H1 (cell line): ENCODE measurements around the gene HDLBP.

Experiments
- CEBPB ChIP-seq: IDR thresholded peaks from 2 replicates; pipeline ENCODE4 v1.6.1; 2012; ENCODE audit warnings: low read depth, low read length
- EZH2 ChIP-seq: fragments of 200-600 bp; sonication (generic); IDR thresholded peaks from 2 replicates; pipeline ENCODE4 v1.7.1; 2012; ENCODE audit warnings: low read depth, mild to moderate bottlenecking, moderate library complexity, low read length, inconsistent platforms; ENCODE audit not compliant: severe bottlenecking
- GTF2F1 ChIP-seq: IDR thresholded peaks from 2 replicates; pipeline ENCODE4 v1.6.1; 2012; ENCODE audit warnings: low read depth, low read length, improper control_type of control experiment, borderline replicate concordance
- JUN ChIP-seq: IDR thresholded peaks from 2 replicates; pipeline ENCODE4 v1.6.1; 2011; ENCODE audit warnings: low read depth, mild to moderate bottlenecking, improper control_type of control experiment, low read length
- POLR2A ChIP-seq, 2 experiments: IDR thresholded peaks; 1 replicate in 1 of 2; 2 replicates in 1 of 2; pipeline ENCODE4 v1.6.1; 2011; ENCODE audit warnings: low read depth in 2 of 2, low read length in 2 of 2, mild to moderate bottlenecking in 2 of 2; ENCODE audit errors: control extremely low read depth in 1 of 2
- RAD21 ChIP-seq, 2 experiments: IDR thresholded peaks in 1 of 2; conservative IDR thresholded peaks in 1 of 2; 2 replicates each; pipeline ENCODE4 v1.6.1; 2011; ENCODE audit warnings: low read depth in 2 of 2, low read length in 2 of 2, improper control_type of control experiment in 1 of 2, inconsistent platforms in 1 of 2, mild to moderate bottlenecking in 1 of 2, moderate library complexity in 1 of 2
- RXRA ChIP-seq: IDR thresholded peaks from 2 replicates; pipeline ENCODE4 v1.6.1; 2011; ENCODE audit warnings: low read depth, mild to moderate bottlenecking, low read length, moderate library complexity; ENCODE audit not compliant: insufficient read depth
- TCF12 ChIP-seq: IDR thresholded peaks from 2 replicates; pipeline ENCODE4 v1.6.1; 2011; ENCODE audit warnings: low read depth, mild to moderate bottlenecking, low read length
- YY1 ChIP-seq: IDR thresholded peaks from 2 replicates; pipeline ENCODE4 v1.6.1; 2011; ENCODE audit warnings: low read depth, mild to moderate bottlenecking, low read length
- ZNF274 ChIP-seq: IDR thresholded peaks from 2 replicates; pipeline ENCODE4 v1.7.0; 2012; ENCODE audit warnings: low read length, borderline replicate concordance; ENCODE audit errors: extremely low read depth
- TF ChIP-seq, protein P1 (sequence below), 3 experiments: IDR thresholded peaks; 1 replicate in 2 of 3; 2 replicates in 1 of 3; pipeline versions ENCODE4 v1.5.1 to v1.6.1; 2011; ENCODE audit warnings: low read length in 3 of 3, mild to moderate bottlenecking in 3 of 3, inconsistent platforms in 2 of 3, low read depth in 1 of 3, moderate library complexity in 1 of 3; ENCODE audit not compliant: insufficient read depth in 1 of 3; ENCODE audit errors: control extremely low read depth in 1 of 3
- TF ChIP-seq, protein P2 (sequence below): IDR thresholded peaks from 2 replicates; pipeline ENCODE4 v1.6.1; 2012; ENCODE audit warnings: inconsistent platforms
- TF ChIP-seq, protein P3 (sequence below): IDR thresholded peaks from 2 replicates; pipeline ENCODE4 v1.6.1; 2012; ENCODE audit warnings: inconsistent platforms

DNA sequence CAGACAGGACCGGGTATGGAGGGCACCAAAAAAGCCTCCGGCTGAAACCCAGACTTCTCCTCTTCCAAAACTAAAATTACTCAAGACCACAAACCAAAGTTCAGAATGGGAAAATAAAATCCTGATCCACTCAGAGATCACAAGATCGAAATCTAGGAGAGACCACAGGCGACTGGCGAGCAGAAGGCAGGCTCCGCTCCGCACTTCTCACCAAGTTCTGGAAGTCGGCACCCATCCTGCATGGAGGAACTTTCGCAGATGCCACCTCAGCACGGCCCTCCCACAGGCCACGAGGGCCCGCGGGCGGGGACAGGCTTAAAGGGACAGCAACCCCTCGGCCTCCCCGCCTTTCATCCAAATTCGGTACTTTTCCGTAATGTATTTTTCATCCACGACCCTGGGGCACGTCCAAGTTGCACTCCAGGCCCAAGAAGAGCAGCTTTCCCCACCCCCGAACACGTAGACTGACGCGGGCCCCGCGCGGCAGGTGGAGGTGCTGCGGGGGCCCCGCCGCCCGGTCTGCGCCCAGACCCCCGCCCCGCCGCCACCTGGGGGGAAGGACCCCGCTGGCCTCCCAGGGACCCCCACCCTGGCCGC, 43.7 kb downstream of the HDLBP start:
- no peak for TF ChIP-seq TCF12
- no peak for TF ChIP-seq RXRA
- TF ChIP-seq, protein P1, sequence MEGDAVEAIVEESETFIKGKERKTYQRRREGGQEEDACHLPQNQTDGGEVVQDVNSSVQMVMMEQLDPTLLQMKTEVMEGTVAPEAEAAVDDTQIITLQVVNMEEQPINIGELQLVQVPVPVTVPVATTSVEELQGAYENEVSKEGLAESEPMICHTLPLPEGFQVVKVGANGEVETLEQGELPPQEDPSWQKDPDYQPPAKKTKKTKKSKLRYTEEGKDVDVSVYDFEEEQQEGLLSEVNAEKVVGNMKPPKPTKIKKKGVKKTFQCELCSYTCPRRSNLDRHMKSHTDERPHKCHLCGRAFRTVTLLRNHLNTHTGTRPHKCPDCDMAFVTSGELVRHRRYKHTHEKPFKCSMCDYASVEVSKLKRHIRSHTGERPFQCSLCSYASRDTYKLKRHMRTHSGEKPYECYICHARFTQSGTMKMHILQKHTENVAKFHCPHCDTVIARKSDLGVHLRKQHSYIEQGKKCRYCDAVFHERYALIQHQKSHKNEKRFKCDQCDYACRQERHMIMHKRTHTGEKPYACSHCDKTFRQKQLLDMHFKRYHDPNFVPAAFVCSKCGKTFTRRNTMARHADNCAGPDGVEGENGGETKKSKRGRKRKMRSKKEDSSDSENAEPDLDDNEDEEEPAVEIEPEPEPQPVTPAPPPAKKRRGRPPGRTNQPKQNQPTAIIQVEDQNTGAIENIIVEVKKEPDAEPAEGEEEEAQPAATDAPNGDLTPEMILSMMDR (IDR thresholded peaks at IDR 0.05; ENCODE audit: control extremely low read depth in 1 of 3, insufficient read depth in 1 of 3, low read depth in 1 of 3, low read length in 3 of 3) = no peak
- no peak for TF ChIP-seq CEBPB
- TF ChIP-seq, protein P2, sequence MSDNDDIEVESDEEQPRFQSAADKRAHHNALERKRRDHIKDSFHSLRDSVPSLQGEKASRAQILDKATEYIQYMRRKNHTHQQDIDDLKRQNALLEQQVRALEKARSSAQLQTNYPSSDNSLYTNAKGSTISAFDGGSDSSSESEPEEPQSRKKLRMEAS = no peak
- TF ChIP-seq RAD21 (IDR thresholded peaks at IDR 0.05 in 1 of 2, conservative IDR thresholded peaks at IDR 0.05 in 1 of 2; ENCODE audit: low read depth in 2 of 2, low read length in 2 of 2) = no peak
- TF ChIP-seq, protein P3, sequence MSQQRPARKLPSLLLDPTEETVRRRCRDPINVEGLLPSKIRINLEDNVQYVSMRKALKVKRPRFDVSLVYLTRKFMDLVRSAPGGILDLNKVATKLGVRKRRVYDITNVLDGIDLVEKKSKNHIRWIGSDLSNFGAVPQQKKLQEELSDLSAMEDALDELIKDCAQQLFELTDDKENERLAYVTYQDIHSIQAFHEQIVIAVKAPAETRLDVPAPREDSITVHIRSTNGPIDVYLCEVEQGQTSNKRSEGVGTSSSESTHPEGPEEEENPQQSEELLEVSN = no peak
- no peak for TF ChIP-seq ZNF274
- no peak for TF ChIP-seq POLR2A (IDR thresholded peaks at IDR 0.05; ENCODE audit: control extremely low read depth in 1 of 2, low read depth in 2 of 2, low read length in 2 of 2)
- TF ChIP-seq YY1 = no peak
- no peak for TF ChIP-seq JUN
- no peak for TF ChIP-seq GTF2F1
- TF ChIP-seq EZH2 = no peak
